Omental fat pad (tissue), 4 donors: ENCODE data around the gene PLA2G4A. TPM values are rescaled to one million over a fixed set of nuclear protein-coding genes. Genes with fewer than 3 reads are reported as not detected.
"Not testable (repeated sequence)": the region's sequence is repeated elsewhere in the genome, so short reads cannot be mapped to it uniquely, and the experiment has no call there.

Experiments
- ATAC-seq: fragments of 150-250 bp; one replicate; pipeline ENCODE4 v1.9.1; 2016; ENCODE audit warnings: mild to moderate bottlenecking, moderate library complexity; ENCODE audit not compliant: low FRiP score
- DNase-seq: peaks from one replicate; pipeline ENCODE4 v3.0.0-alpha.2; 2019; ENCODE audit warnings: low spot score
- CTCF ChIP-seq, 3 donors: fragments of 450-650 bp; IDR thresholded peaks; one replicate each; pipeline ENCODE4 v1.5.1; 2016 to 2017; ENCODE audit warnings: antibody characterized with exemption in 3 of 3, mild to moderate bottlenecking in 3 of 3, moderate library complexity in 2 of 3
- total RNA-seq, 4 donors: library from RNA; depleted of rRNA; stranded (reverse); fragments of >200 nt; gene quantifications; one replicate each; pipeline ENCODE4 v1.1.0, GENCODE V29; 2016

PLA2G4A gene
- total RNA-seq, 4 donors from 2014 or later, result 8.8 to 26.8 (median 12.4) TPM

GRCh38 chr1:186904361-186904760 lies 75.6 kb downstream of the PLA2G4A start:
- DNase-seq, result no peak
- ATAC-seq, result no peak
- no peak for TF ChIP-seq CTCF (IDR thresholded peaks at IDR 0.05)

GRCh38 chr1:186905561-186905960 lies 76.8 kb downstream of the PLA2G4A start:
- TF ChIP-seq CTCF (IDR thresholded peaks at IDR 0.05), result no peak
- DNase-seq (no peak), ATAC-seq (no peak)

GRCh38 chr1:186915555-186915954 lies 86.8 kb downstream of the PLA2G4A start:
- TF ChIP-seq CTCF (IDR thresholded peaks at IDR 0.05), result no peak
- ATAC-seq (no peak), DNase-seq (no peak)

- DNase-seq, ATAC-seq: not testable (repeated sequence)
Measured at GRCh38 chr1:186917106-186917786, 88.5 kb downstream of the PLA2G4A start.

GRCh38 chr1:186921386-186921785 lies 92.6 kb downstream of the PLA2G4A start:
- not testable (repeated sequence) for ATAC-seq, DNase-seq

GRCh38 chr1:186922814-186923213 lies 94.1 kb downstream of the PLA2G4A start:
- ATAC-seq, result not testable (repeated sequence)

GRCh38 chr1:186923486-186923885 lies 94.7 kb downstream of the PLA2G4A start:
- no peak for TF ChIP-seq CTCF (IDR thresholded peaks at IDR 0.05)
- DNase-seq (no peak), ATAC-seq (no peak)

More at GRCh38 chr1:186922814-186923213, 94.1 kb downstream of the PLA2G4A start:
- not testable (repeated sequence) for DNase-seq

- TF ChIP-seq CTCF (IDR thresholded peaks at IDR 0.05), result no peak
- ATAC-seq (no peak), DNase-seq (no peak)
Measured at GRCh38 chr1:186925881-186926669, 97.3 kb downstream of the PLA2G4A start.
